IMR-90 (cell line): ENCODE data around the gene APOB. TPM values are rescaled to one million over a fixed set of nuclear protein-coding genes. Genes with fewer than 3 reads are reported as not detected.

Experiments
- ATAC-seq: fragments of 200-7000 bp; cut with Tn5 transposase; 2 replicates; pipeline ENCODE4 v1.9.1; 2020; ENCODE audit warnings: low read depth, mild to moderate bottlenecking, moderate library complexity
- BruUV-seq: library from RNA; stranded (reverse); fragments of 400-500 nt; replicated peaks from 2 replicates; lab custom pipeline; 2021; lab: Mats Ljungman, UMichigan
- CTCF ChIA-PET: fragments of 300-600 bp; formaldehyde crosslinking; extraction: SDS; loops from one replicate; lab custom pipeline; 2021; ENCODE audit warnings: antibody characterized with exemption; lab: Yijun Ruan, JAX
- POLR2A ChIA-PET: fragments of 300-600 bp; sonication (Branson Sonifier 250); formaldehyde crosslinking; loops from one replicate; lab custom pipeline; 2022; ENCODE audit warnings: antibody characterized with exemption; ENCODE audit not compliant: unreplicated experiment; lab: Charles Lee
- DNase-seq: peaks from one replicate; pipeline ENCODE4 v3.0.0; 2013
- H2AFZ ChIP-seq: replicated peaks from 2 replicates; pipeline ENCODE3; 2013; ENCODE audit warnings: low read length, mild to moderate bottlenecking; ENCODE audit not compliant: poor library complexity
- H2AK5ac ChIP-seq: 2 replicates; pipeline ENCODE4 v1.6.1; 2013; ENCODE audit warnings: low read depth, low read length, inconsistent platforms
- H2AK9ac ChIP-seq: replicated peaks from 2 replicates; pipeline ENCODE3; 2013; ENCODE audit warnings: mild to moderate bottlenecking, low read depth, low read length, moderate library complexity; ENCODE audit not compliant: poor library complexity
- H2BK120ac ChIP-seq: 2 replicates; pipeline ENCODE4 v1.6.1; 2013; ENCODE audit warnings: low read depth, low read length, inconsistent platforms
- H2BK15ac ChIP-seq: 3 replicates; pipeline ENCODE4 v1.6.1; 2013; ENCODE audit warnings: low read depth, low read length, inconsistent platforms
- H2BK20ac ChIP-seq: 2 replicates; pipeline ENCODE4 v1.6.1; 2013; ENCODE audit warnings: low read depth, mild to moderate bottlenecking, inconsistent platforms, low read length, moderate library complexity
- H2BK5ac ChIP-seq: 2 replicates; pipeline ENCODE4 v1.6.1; 2013; ENCODE audit warnings: mild to moderate bottlenecking, low read depth, low read length, inconsistent platforms; ENCODE audit not compliant: poor library complexity, severe bottlenecking
- H3K14ac ChIP-seq: replicated peaks from 2 replicates; pipeline ENCODE4 v1.6.1; 2013; ENCODE audit warnings: low read depth, low read length, inconsistent platforms
- H3K18ac ChIP-seq: 2 replicates; pipeline ENCODE4 v1.6.1; 2013; ENCODE audit warnings: low read depth, low read length, control low read depth
- H3K23ac ChIP-seq: 2 replicates; pipeline ENCODE4 v1.6.1; 2013; ENCODE audit warnings: low read depth, low read length, inconsistent platforms
- H3K27ac ChIP-seq: 2 replicates; pipeline ENCODE4 v1.5.1; 2013; ENCODE audit warnings: mild to moderate bottlenecking, control low read depth, low read length; ENCODE audit not compliant: insufficient read depth
- H3K27me3 ChIP-seq: 2 replicates; pipeline ENCODE4 v1.6.1; 2013; ENCODE audit warnings: low read length; ENCODE audit not compliant: control insufficient read depth, insufficient read depth
- H3K36me3 ChIP-seq: 2 replicates; pipeline ENCODE4 v1.6.1; 2013; ENCODE audit warnings: low read length, mixed read lengths; ENCODE audit not compliant: control insufficient read depth, insufficient read depth
- H3K4ac ChIP-seq: 2 replicates; pipeline ENCODE4 v1.6.1; 2013; ENCODE audit warnings: low read depth, low read length, inconsistent platforms
- H3K4me1 ChIP-seq: 2 replicates; pipeline ENCODE4 v1.6.1; 2013; ENCODE audit warnings: low read length, mixed read lengths; ENCODE audit not compliant: control insufficient read depth, insufficient read depth
- H3K4me2 ChIP-seq: 2 replicates; pipeline ENCODE4 v1.6.1; 2013; ENCODE audit warnings: low read depth, mild to moderate bottlenecking, control low read depth, low read length, moderate library complexity
- H3K4me3 ChIP-seq: 2 replicates; pipeline ENCODE4 v1.5.1; 2013; ENCODE audit warnings: low read depth, mild to moderate bottlenecking, control low read depth, low read length, moderate library complexity; ENCODE audit not compliant: insufficient read depth
- H3K56ac ChIP-seq: 2 replicates; pipeline ENCODE4 v1.6.1; 2013; ENCODE audit warnings: low read length, inconsistent platforms; ENCODE audit not compliant: insufficient read depth; ENCODE audit errors: extremely low read depth
- H3K79me1 ChIP-seq, 2 experiments: 2 replicates each; pipeline ENCODE4 v1.6.1; 2013; ENCODE audit warnings: low read length in 2 of 2, inconsistent platforms in 1 of 2, low read depth in 1 of 2
- H3K9ac ChIP-seq: 2 replicates; pipeline ENCODE4 v1.6.1; 2013; ENCODE audit warnings: low read depth, low read length, control low read depth
- H3K9me1 ChIP-seq: 2 replicates; pipeline ENCODE4 v1.6.1; 2013; ENCODE audit warnings: low read length, inconsistent platforms; ENCODE audit not compliant: insufficient read depth
- H3K9me3 ChIP-seq: 2 replicates; pipeline ENCODE4 v1.6.1; 2013; ENCODE audit warnings: low read length; ENCODE audit not compliant: control insufficient read depth, insufficient read depth
- H4K20me1 ChIP-seq: 2 replicates; pipeline ENCODE4 v1.6.1; 2013; ENCODE audit warnings: low read length, inconsistent platforms; ENCODE audit not compliant: insufficient read depth
- H4K5ac ChIP-seq: 2 replicates; pipeline ENCODE4 v1.6.1; 2013; ENCODE audit warnings: mild to moderate bottlenecking, low read depth, low read length, control low read depth
- H4K8ac ChIP-seq, 2 experiments: 2 replicates each; pipeline ENCODE4 v1.6.1; 2013; ENCODE audit warnings: low read depth in 2 of 2, low read length in 2 of 2, control low read depth in 1 of 2, inconsistent platforms in 1 of 2
- H4K91ac ChIP-seq: 2 replicates; pipeline ENCODE4 v1.6.1; 2013; ENCODE audit warnings: low read depth, low read length, inconsistent platforms; ENCODE audit not compliant: insufficient read depth
- CTCF ChIP-seq: conservative IDR thresholded peaks from 2 replicates; pipeline ENCODE4 v1.5.1; 2012; ENCODE audit warnings: mild to moderate bottlenecking, low read depth, low read length, improper control_type of control experiment
- MAFK ChIP-seq: IDR thresholded peaks from 2 replicates; pipeline ENCODE4 v1.6.1; 2012; ENCODE audit warnings: low read depth, low read length, improper control_type of control experiment
- RAD21 ChIP-seq: IDR thresholded peaks from 2 replicates; pipeline ENCODE4 v1.6.1; 2012; ENCODE audit warnings: low read length, improper control_type of control experiment
- SMC3 ChIP-seq: fragments of 150-350 bp; IDR thresholded peaks from 2 replicates; pipeline ENCODE4 v1.6.1; 2016; ENCODE audit warnings: low read depth, mild to moderate bottlenecking, antibody characterized with exemption, low read length, moderate library complexity
- WGBS, 2 experiments: methylation state at CpG; one replicate each; pipeline versions ENCODE4 v1.1.5 to v1.1.7; 2013; ENCODE audit warnings: missing lambda C conversion rate in 2 of 2; ENCODE audit not compliant: insufficient read length in 1 of 2; ENCODE audit errors: extremely low coverage in 2 of 2; 5-methylcytosine and 5-hydroxymethylcytosine counted together
- dilution Hi-C: fragments of 300-500 bp; cut with HindIII; formaldehyde crosslinking; loops from one replicate; pipeline ENCODE4 v1.14.3; 2018; ENCODE audit warnings: low sequenced_read_pairs; ENCODE audit not compliant: unreplicated experiment
- in situ Hi-C: fragments of 300-500 bp; cut with MboI; formaldehyde crosslinking; loops from 3 replicates; pipeline ENCODE4 v1.14.3; 2019; ENCODE audit warnings: low sequenced_read_pairs, inconsistent platforms, mixed read lengths
- intact Hi-C: fragments of 100-400 bp; cut with micrococcal nuclease; formaldehyde crosslinking; loops from 2 replicates; pipeline ENCODE4 v1.10.0; 2022
- polyA plus RNA-seq, 3 experiments: library from polyadenylated mRNA; depleted of rRNA; stranded (reverse); fragments of >200 nt; gene quantifications; 2 replicates each; pipeline ENCODE4 v1.2.3, GENCODE V29; 2012; ENCODE audit warnings: low replicate concordance in 1 of 3
- total RNA-seq: library from RNA; depleted of rRNA; stranded (reverse); fragments of >200 nt; gene quantifications from 2 replicates; pipeline ENCODE4 v1.2.3, GENCODE V29; 2012

APOB gene
- total and polyA plus RNA-seq, 2 of the 4 experiments (the other 2 are of a cell fraction) = under 0.01 TPM; not detected in 1

DNA sequence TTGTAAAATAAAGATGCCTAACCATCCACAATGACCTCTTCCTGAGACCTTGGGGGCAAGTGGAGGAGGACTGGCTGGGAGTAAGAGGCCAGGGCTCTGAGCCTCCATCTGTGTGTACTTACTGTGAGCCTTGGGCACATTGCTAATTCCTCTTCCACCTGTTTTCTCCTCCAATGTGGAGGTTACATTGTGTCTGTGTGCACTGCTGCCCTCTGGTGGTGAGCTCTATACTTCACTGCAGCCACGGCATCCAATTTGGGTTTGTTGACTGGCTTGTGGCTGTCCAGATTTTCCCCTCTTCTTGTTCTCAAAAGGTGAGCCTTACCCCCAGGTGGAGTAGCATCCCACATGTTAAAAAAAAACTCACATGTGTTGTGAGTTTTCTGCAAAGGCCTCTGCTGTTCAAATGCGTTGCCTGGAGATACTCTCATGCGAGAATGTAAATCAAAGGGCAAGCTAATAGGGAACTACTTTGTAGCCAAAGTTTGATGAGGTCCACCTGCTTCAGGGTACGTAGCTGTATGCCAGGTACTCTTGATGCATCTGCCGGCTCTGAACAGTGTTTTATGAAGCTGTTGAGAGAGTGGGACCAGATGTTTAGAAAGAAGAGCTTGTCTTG lies 80.8 kb downstream of the APOB start:
- no peak for TF ChIP-seq MAFK
- TF ChIP-seq SMC3 = peak; percentile 85
- TF ChIP-seq CTCF = peak; percentile 85
- TF ChIP-seq RAD21 = peak; percentile 79
- no peak overlapping the region for H3K23ac ChIP-seq
- no peak overlapping the region for H3K4ac ChIP-seq
- peak; percentile 48 for DNase-seq
- H2BK120ac ChIP-seq = no peak overlapping the region
- no peaks in the 10 kb centered on the region for H4K20me1 ChIP-seq
- no peak overlapping the region for H3K9ac ChIP-seq
- no peaks in the 10 kb centered on the region for H3K79me1 ChIP-seq
- ATAC-seq = peak; percentile 91
- no peak overlapping the region for H4K5ac ChIP-seq
- H2BK15ac ChIP-seq = no peak overlapping the region
- dilution Hi-C loops (no loop called here), in situ Hi-C loops (loop anchor here (5.0 kb wide), 1 partner anchor 301 kb away; no protein-coding TSS in a partner anchor), intact Hi-C loops (loop anchor here (1.0 kb wide), 3 partner anchors 182 to 302 kb away; no protein-coding TSS in a partner anchor)
- no peak overlapping the region for H4K91ac ChIP-seq
- no peak overlapping the region for H2BK5ac ChIP-seq
- no TSS peak for BruUV-seq
- no peak overlapping the region for H2AFZ ChIP-seq
- WGBS, 2 experiments = 0% methylated on average over 1 of the region's 5 CpGs; no CpG with 5 or more reads in 1 of the 2 experiments
- no peak overlapping the region for H3K4me3 ChIP-seq
- no peaks in the 10 kb centered on the region for H3K9me1 ChIP-seq
- no peak overlapping the region for H4K8ac ChIP-seq
- no peak overlapping the region for H3K27ac ChIP-seq
- H3K4me2 ChIP-seq = no peak overlapping the region
- H3K56ac ChIP-seq = no peak overlapping the region
- H3K27me3 ChIP-seq = peaks cover 14% of the 10 kb centered on the region
- POLR2A ChIA-PET = no interaction called here
- H2AK9ac ChIP-seq = no peak overlapping the region
- H2AK5ac ChIP-seq = no peak overlapping the region
- no peak overlapping the region for H3K18ac ChIP-seq
- CTCF ChIA-PET = interaction anchor here (0.5 to 3.8 kb wide), 14 partner anchors 9 to 1682 kb away, joined by 3 to 54 read pairs (median 4); no protein-coding TSS in a partner anchor
- no peak overlapping the region for H2BK20ac ChIP-seq
- H3K36me3 ChIP-seq = no peaks in the 10 kb centered on the region
- H3K4me1 ChIP-seq = no peaks in the 10 kb centered on the region
- no peak overlapping the region for H3K14ac ChIP-seq
- no peaks in the 10 kb centered on the region for H3K9me3 ChIP-seq
